Measurements from ENCODE around the gene TIAM2. TPM values are rescaled to one million over a fixed set of nuclear protein-coding genes. Genes with fewer than 3 reads are reported as not detected.

Gene TIAM2
- total and polyA plus RNA-seq, 9 donors: 9.1 to 15.6 (median 10.3) TPM

DNA sequence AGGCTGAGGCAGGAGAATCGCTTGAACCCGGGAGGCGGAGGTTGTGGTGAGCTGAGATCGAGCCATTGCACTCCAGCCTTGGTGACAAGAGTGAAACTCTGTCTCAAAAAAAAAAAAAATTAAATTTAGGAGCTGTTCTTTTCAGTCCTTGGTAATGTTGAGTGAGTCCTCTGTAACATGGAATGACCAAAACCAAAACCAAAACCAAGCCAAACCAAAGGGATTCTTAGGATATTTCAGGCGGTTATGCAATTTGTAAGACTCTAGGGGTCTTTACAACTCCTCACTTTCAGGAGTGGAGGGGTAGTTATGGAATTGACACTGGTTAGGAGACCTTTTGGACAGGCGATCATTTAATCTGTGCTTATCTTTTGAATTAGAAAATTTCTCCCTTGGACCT, 15.8 kb downstream of the TIAM2 start:
- Histone ChIP-seq H3K9me3 (no peaks in the 10 kb centered on the region), H3K4me3 (no peak overlapping the region), H3K27ac (no peak overlapping the region), H3K4me1 (ENCODE audit: insufficient read depth) (no peaks in the 10 kb centered on the region), H3K27me3 (no peaks in the 10 kb centered on the region), H3K36me3 (no peaks in the 10 kb centered on the region)
- intact Hi-C loops (cut with DNase I): no loop called here
- TF ChIP-seq, protein P1, sequence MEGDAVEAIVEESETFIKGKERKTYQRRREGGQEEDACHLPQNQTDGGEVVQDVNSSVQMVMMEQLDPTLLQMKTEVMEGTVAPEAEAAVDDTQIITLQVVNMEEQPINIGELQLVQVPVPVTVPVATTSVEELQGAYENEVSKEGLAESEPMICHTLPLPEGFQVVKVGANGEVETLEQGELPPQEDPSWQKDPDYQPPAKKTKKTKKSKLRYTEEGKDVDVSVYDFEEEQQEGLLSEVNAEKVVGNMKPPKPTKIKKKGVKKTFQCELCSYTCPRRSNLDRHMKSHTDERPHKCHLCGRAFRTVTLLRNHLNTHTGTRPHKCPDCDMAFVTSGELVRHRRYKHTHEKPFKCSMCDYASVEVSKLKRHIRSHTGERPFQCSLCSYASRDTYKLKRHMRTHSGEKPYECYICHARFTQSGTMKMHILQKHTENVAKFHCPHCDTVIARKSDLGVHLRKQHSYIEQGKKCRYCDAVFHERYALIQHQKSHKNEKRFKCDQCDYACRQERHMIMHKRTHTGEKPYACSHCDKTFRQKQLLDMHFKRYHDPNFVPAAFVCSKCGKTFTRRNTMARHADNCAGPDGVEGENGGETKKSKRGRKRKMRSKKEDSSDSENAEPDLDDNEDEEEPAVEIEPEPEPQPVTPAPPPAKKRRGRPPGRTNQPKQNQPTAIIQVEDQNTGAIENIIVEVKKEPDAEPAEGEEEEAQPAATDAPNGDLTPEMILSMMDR (IDR thresholded peaks at IDR 0.05): no peak
- TF ChIP-seq EP300 (IDR thresholded peaks at IDR 0.05): no peak
- TF ChIP-seq POLR2A (IDR thresholded peaks at IDR 0.05): no peak
- no peak for DNase-seq
- WGBS, 3 donors: 81 to 89% (median 85%) methylated on average over 6 of the region's 6 CpGs

DNA sequence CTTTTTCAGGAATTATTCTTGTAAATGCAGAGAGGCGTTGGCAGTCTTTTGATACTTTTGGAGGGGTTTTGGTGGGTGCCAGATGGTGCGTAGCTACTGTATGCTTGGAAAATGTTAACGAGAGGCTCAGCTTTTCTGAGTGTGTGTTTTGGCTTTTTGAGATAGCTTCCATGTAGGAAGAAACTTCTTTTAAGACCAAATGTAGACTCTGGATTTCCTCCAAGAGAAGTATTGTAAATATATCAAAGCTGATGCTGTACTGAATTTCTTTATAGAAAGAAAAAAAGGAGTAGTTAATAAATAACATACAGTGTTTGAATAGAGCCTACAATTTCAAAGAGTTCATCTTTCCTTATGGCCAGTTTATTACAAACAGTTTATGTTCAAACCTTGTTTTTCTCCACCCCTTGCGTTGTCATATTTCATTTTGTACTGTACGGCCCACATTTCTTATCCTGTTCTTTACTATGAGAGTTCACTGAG, 16.7 kb downstream of the TIAM2 start:
- no peak overlapping the region for H3K27ac ChIP-seq
- intact Hi-C loops (cut with DNase I): no loop called here
- DNase-seq: no peak
- no peak overlapping the region for H3K4me3 ChIP-seq
- no peak for TF ChIP-seq EP300 (IDR thresholded peaks at IDR 0.05)
- TF ChIP-seq, protein P1 (IDR thresholded peaks at IDR 0.05): no peak
- TF ChIP-seq POLR2A (IDR thresholded peaks at IDR 0.05): no peak
- H3K36me3 ChIP-seq: no peaks in the 10 kb centered on the region
- no peaks in the 10 kb centered on the region for H3K27me3 ChIP-seq
- WGBS, 3 donors: 23 to 28% (median 28%) methylated on average over 5 of the region's 5 CpGs
- H3K4me1 ChIP-seq (ENCODE audit: insufficient read depth): no peaks in the 10 kb centered on the region
- H3K9me3 ChIP-seq: no peaks in the 10 kb centered on the region

DNA sequence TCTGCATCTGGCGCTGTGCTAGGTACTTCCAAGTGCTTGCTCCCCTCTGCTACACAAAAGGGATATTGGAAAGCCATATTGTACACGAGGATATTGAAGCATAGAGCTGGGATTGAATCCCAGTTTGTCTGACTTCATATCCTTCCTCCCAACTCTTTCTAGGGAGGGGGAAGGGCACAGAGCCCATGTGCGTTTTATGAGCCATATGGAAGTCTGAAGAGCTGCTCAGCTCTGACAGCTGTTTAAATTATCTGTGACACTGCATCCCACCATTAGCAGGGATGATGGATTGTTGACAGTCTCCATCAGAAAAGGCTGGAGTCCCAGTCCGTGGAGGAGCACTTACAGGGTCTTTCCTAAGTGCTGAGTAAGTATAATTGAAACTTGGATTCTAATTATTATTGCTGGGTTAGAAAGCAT, 18.4 kb downstream of the TIAM2 start:
- H3K4me3 ChIP-seq: no peak overlapping the region
- DNase-seq: no peak
- TF ChIP-seq EP300 (IDR thresholded peaks at IDR 0.05): no peak
- TF ChIP-seq, protein P1 (IDR thresholded peaks at IDR 0.05): no peak
- TF ChIP-seq POLR2A (IDR thresholded peaks at IDR 0.05): no peak
- H3K27ac ChIP-seq: no peak overlapping the region
- no peaks in the 10 kb centered on the region for H3K4me1 ChIP-seq (ENCODE audit: insufficient read depth)
- H3K9me3 ChIP-seq: no peaks in the 10 kb centered on the region
- H3K27me3 ChIP-seq: no peaks in the 10 kb centered on the region
- H3K36me3 ChIP-seq: no peaks in the 10 kb centered on the region
- intact Hi-C loops (cut with DNase I): no loop called here
- 66 to 74% (median 71%) methylated on average over 4 of the region's 4 CpGs for WGBS, 3 donors

DNA sequence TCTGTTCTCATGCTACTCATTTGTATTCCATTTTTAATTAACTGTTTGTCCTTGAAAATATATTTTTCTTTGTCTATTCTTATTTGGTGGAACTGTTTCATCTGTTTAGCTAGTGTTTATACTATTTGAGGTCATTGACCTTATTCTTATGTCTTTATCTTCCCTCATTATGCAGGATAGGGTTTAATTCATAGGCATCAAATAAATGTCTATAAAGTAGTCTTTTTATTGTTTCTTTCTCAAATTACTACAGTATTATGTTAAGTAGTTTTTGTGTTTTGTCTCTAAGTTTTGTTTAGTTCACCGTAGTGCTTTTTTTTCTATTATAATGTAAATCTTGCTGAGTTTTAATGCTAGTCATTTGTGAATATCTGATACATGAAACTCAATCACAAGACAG, 19.0 kb downstream of the TIAM2 start:
- Histone ChIP-seq H3K4me3 (no peak overlapping the region), H3K4me1 (ENCODE audit: insufficient read depth) (no peaks in the 10 kb centered on the region), H3K36me3 (no peaks in the 10 kb centered on the region), H3K9me3 (no peaks in the 10 kb centered on the region), H3K27ac (no peak overlapping the region), H3K27me3 (no peaks in the 10 kb centered on the region)
- DNase-seq: no peak
- TF ChIP-seq EP300 (IDR thresholded peaks at IDR 0.05) (no peak), POLR2A (IDR thresholded peaks at IDR 0.05) (no peak)
- TF ChIP-seq, protein P1 (IDR thresholded peaks at IDR 0.05): no peak
- 70 to 85% (median 74%) methylated on average over 1 of the region's 1 CpG for WGBS, 3 donors
- intact Hi-C loops (cut with DNase I): no loop called here

Data from ovary (tissue), 9 donors.